IPS DF 6.9 (cell line): ENCODE results near the gene LSM14A.
"Not testable (repeated sequence)": the region's sequence is repeated elsewhere in the genome, so short reads cannot be mapped to it uniquely, and the experiment has no call there.

Experiments used
- DNase-seq: peaks from one replicate; pipeline ENCODE4 v3.0.0-alpha.2; 2013; ENCODE audit warnings: low read depth, low spot score
- H3K27ac ChIP-seq: one replicate; pipeline ENCODE4 v1.5.1; 2013; ENCODE audit warnings: low read length, control low read depth
- H3K27me3 ChIP-seq: 2 replicates; pipeline ENCODE4 v1.6.1; 2013; ENCODE audit warnings: mild to moderate bottlenecking, low read length; ENCODE audit not compliant: control insufficient read depth, insufficient read depth
- H3K36me3 ChIP-seq: 2 replicates; pipeline ENCODE4 v1.6.1; 2013; ENCODE audit warnings: low read length; ENCODE audit not compliant: control insufficient read depth, insufficient read depth
- H3K4me1 ChIP-seq: 2 replicates; pipeline ENCODE4 v1.6.1; 2013; ENCODE audit warnings: low read length; ENCODE audit not compliant: control insufficient read depth, insufficient read depth
- H3K4me3 ChIP-seq: 2 replicates; pipeline ENCODE4 v1.5.1; 2013; ENCODE audit warnings: mild to moderate bottlenecking, low read length
- H3K9me3 ChIP-seq: 2 replicates; pipeline ENCODE4 v1.6.1; 2013; ENCODE audit warnings: low read length, inconsistent platforms; ENCODE audit not compliant: control insufficient read depth, insufficient read depth
- WGBS: extraction: QIAGEN DNeasy Blood & Tissue Kit; methylation state at CpG from one replicate; pipeline ENCODE4 v1.1.7; 2013; ENCODE audit warnings: mixed read lengths, missing lambda C conversion rate; ENCODE audit not compliant: insufficient read length, insufficient coverage; 5-methylcytosine and 5-hydroxymethylcytosine counted together

LSM14A gene

GRCh38 chr19:34171877-34172660, at the start of gene LSM14A:
Gene LSM14A (plus strand): TSS chr19:34172504. CDS start chr19:34172643, 139 bp downstream.
- H3K27me3 ChIP-seq = no peaks in the 10 kb centered on the region
- H3K27ac ChIP-seq = no peak within 1 kb of the TSS
- peak within 1 kb of the TSS; percentile 97 for H3K4me3 ChIP-seq
- H3K36me3 ChIP-seq = no peaks in the 10 kb centered on the region
- H3K4me1 ChIP-seq = no peaks in the 10 kb centered on the region
- peak; percentile 60 for DNase-seq
- WGBS = no CpG with 5 or more reads among the region's 83 CpGs
- no peaks in the 10 kb centered on the region for H3K9me3 ChIP-seq

- no peaks in the 10 kb centered on the region for H3K27me3 ChIP-seq
- no peak overlapping the region for H3K4me3 ChIP-seq
- no peaks in the 10 kb centered on the region for H3K9me3 ChIP-seq
- no peak for DNase-seq
- H3K4me1 ChIP-seq = no peaks in the 10 kb centered on the region
- no CpG with 5 or more reads among the region's 1 CpG for WGBS
- no peak overlapping the region for H3K27ac ChIP-seq
- no peaks in the 10 kb centered on the region for H3K36me3 ChIP-seq
Measured at GRCh38 chr19:34124828-34125227, 47.5 kb upstream of the LSM14A start.

GRCh38 chr19:34126966-34127365, 45.3 kb upstream of the LSM14A start:
- no peak for DNase-seq
- no peaks in the 10 kb centered on the region for H3K9me3 ChIP-seq
- H3K4me3 ChIP-seq = no peak overlapping the region
- H3K36me3 ChIP-seq = no peaks in the 10 kb centered on the region
- WGBS = no CpG with 5 or more reads among the region's 8 CpGs
- H3K27ac ChIP-seq = no peak overlapping the region
- H3K4me1 ChIP-seq = no peaks in the 10 kb centered on the region
- H3K27me3 ChIP-seq = no peaks in the 10 kb centered on the region

GRCh38 chr19:34127684-34128189, 44.6 kb upstream of the LSM14A start:
- no CpG with 5 or more reads among the region's 6 CpGs for WGBS
- Histone ChIP-seq H3K36me3 (no peaks in the 10 kb centered on the region), H3K27me3 (no peaks in the 10 kb centered on the region), H3K9me3 (no peaks in the 10 kb centered on the region), H3K4me1 (no peaks in the 10 kb centered on the region), H3K4me3 (no peak overlapping the region), H3K27ac (no peak overlapping the region)
- no peak for DNase-seq

- H3K36me3 ChIP-seq = no peaks in the 10 kb centered on the region
- DNase-seq = no peak
- no peaks in the 10 kb centered on the region for H3K27me3 ChIP-seq
- no peak overlapping the region for H3K27ac ChIP-seq
- no peak overlapping the region for H3K4me3 ChIP-seq
- H3K9me3 ChIP-seq = no peaks in the 10 kb centered on the region
- no CpG with 5 or more reads among the region's 6 CpGs for WGBS
- H3K4me1 ChIP-seq = no peaks in the 10 kb centered on the region
Measured at GRCh38 chr19:34128558-34129250, 43.6 kb upstream of the LSM14A start.

GRCh38 chr19:34131100-34131499, 41.2 kb upstream of the LSM14A start:
- H3K4me1 ChIP-seq = no peaks in the 10 kb centered on the region

GRCh38 chr19:34132145-34132544, 40.2 kb upstream of the LSM14A start:
- no CpG with 5 or more reads among the region's 24 CpGs for WGBS
- not testable (repeated sequence) for DNase-seq, H3K9me3 ChIP-seq, H3K4me1 ChIP-seq, H3K4me3 ChIP-seq, H3K27me3 ChIP-seq, H3K27ac ChIP-seq, H3K36me3 ChIP-seq

More at GRCh38 chr19:34131100-34131499, 41.2 kb upstream of the LSM14A start:
- no peaks in the 10 kb centered on the region for H3K9me3 ChIP-seq
- H3K4me3 ChIP-seq = no peak overlapping the region
- H3K27me3 ChIP-seq = no peaks in the 10 kb centered on the region
- DNase-seq = no peak
- H3K36me3 ChIP-seq = no peaks in the 10 kb centered on the region
- no peak overlapping the region for H3K27ac ChIP-seq

- not testable (repeated sequence) for DNase-seq, H3K27me3 ChIP-seq, H3K36me3 ChIP-seq, H3K27ac ChIP-seq, H3K9me3 ChIP-seq, H3K4me3 ChIP-seq, H3K4me1 ChIP-seq
- no CpG with 5 or more reads among the region's 32 CpGs for whole genome bisulfite sequencing
Measured at GRCh38 chr19:34132706-34133105, 39.6 kb upstream of the LSM14A start.

- H3K4me1 ChIP-seq = no peaks in the 10 kb centered on the region
- no peak overlapping the region for H3K27ac ChIP-seq
Measured at GRCh38 chr19:34134190-34135053, 37.9 kb upstream of the LSM14A start.

More at GRCh38 chr19:34134190-34135053, 37.9 kb upstream of the LSM14A start:
- peak; percentile 73 for DNase-seq
- Histone ChIP-seq H3K9me3 (no peaks in the 10 kb centered on the region), H3K4me3 (peak overlapping the region; percentile 65; the same call in 1 of the 2 replicates), H3K36me3 (no peaks in the 10 kb centered on the region), H3K27me3 (no peaks in the 10 kb centered on the region)
- WGBS = no CpG with 5 or more reads among the region's 63 CpGs
